IPS-15b (cell line): Measurements from ENCODE around the gene APOB.
"Not testable (repeated sequence)": the region's sequence is repeated elsewhere in the genome, so short reads cannot be mapped to it uniquely, and the experiment has no call there.

Experiments
- H3K27me3 ChIP-seq: one replicate; pipeline ENCODE4 v1.6.1; 2013; ENCODE audit warnings: low read length; ENCODE audit not compliant: control insufficient read depth, insufficient read depth
- H3K36me3 ChIP-seq: one replicate; pipeline ENCODE4 v1.6.1; 2013; ENCODE audit warnings: low read length; ENCODE audit not compliant: control insufficient read depth, insufficient read depth
- H3K4me1 ChIP-seq: one replicate; pipeline ENCODE4 v1.6.1; 2013; ENCODE audit warnings: mild to moderate bottlenecking, low read length; ENCODE audit not compliant: control insufficient read depth, insufficient read depth
- H3K4me3 ChIP-seq: one replicate; pipeline ENCODE4 v1.5.1; 2013; ENCODE audit warnings: low read depth, low read length
- H3K9ac ChIP-seq: one replicate; pipeline ENCODE4 v1.6.1; 2013; ENCODE audit warnings: low read depth, mild to moderate bottlenecking, low read length
- H3K9me3 ChIP-seq: one replicate; pipeline ENCODE4 v1.6.1; 2013; ENCODE audit warnings: mild to moderate bottlenecking, low read length; ENCODE audit not compliant: control insufficient read depth, insufficient read depth

Gene APOB

GRCh38 chr2:21035974-21036707 is 7.7 kb downstream of the APOB start:
- no peaks in the 10 kb centered on the region for H3K27me3 ChIP-seq
- H3K4me3 ChIP-seq, result no peak overlapping the region
- H3K36me3 ChIP-seq, result no peaks in the 10 kb centered on the region
- no peak overlapping the region for H3K9ac ChIP-seq
- H3K4me1 ChIP-seq, result no peaks in the 10 kb centered on the region
- no peaks in the 10 kb centered on the region for H3K9me3 ChIP-seq

GRCh38 chr2:21035282-21035973 is 8.4 kb downstream of the APOB start:
- no peaks in the 10 kb centered on the region for H3K36me3 ChIP-seq
- H3K9ac ChIP-seq, result no peak overlapping the region
- no peaks in the 10 kb centered on the region for H3K27me3 ChIP-seq
- H3K9me3 ChIP-seq, result no peaks in the 10 kb centered on the region
- no peaks in the 10 kb centered on the region for H3K4me1 ChIP-seq
- H3K4me3 ChIP-seq, result no peak overlapping the region

- Histone ChIP-seq H3K9me3 (no peaks in the 10 kb centered on the region), H3K4me3 (no peak overlapping the region), H3K9ac (no peak overlapping the region), H3K4me1 (no peaks in the 10 kb centered on the region), H3K36me3 (no peaks in the 10 kb centered on the region), H3K27me3 (no peaks in the 10 kb centered on the region)
These were observed 8.9 kb downstream of the APOB start for GRCh38 chr2:21034972-21035279.

GRCh38 chr2:21034156-21034971 is 9.5 kb downstream of the APOB start:
- Histone ChIP-seq H3K9ac (no peak overlapping the region), H3K27me3 (no peaks in the 10 kb centered on the region), H3K4me1 (no peaks in the 10 kb centered on the region), H3K4me3 (no peak overlapping the region), H3K9me3 (no peaks in the 10 kb centered on the region), H3K36me3 (no peaks in the 10 kb centered on the region)

- H3K9ac ChIP-seq, result no peak overlapping the region
- no peaks in the 10 kb centered on the region for H3K36me3 ChIP-seq
- H3K9me3 ChIP-seq, result no peaks in the 10 kb centered on the region
- H3K27me3 ChIP-seq, result no peaks in the 10 kb centered on the region
- H3K4me1 ChIP-seq, result no peaks in the 10 kb centered on the region
- no peak overlapping the region for H3K4me3 ChIP-seq
These were observed 10.4 kb downstream of the APOB start for GRCh38 chr2:21033237-21034155.

- Histone ChIP-seq H3K4me3 (no peak overlapping the region), H3K9me3 (no peaks in the 10 kb centered on the region), H3K9ac (no peak overlapping the region), H3K27me3 (no peaks in the 10 kb centered on the region), H3K4me1 (no peaks in the 10 kb centered on the region), H3K36me3 (no peaks in the 10 kb centered on the region)
These were observed 11.3 kb downstream of the APOB start for GRCh38 chr2:21032338-21033236.

- no peak overlapping the region for H3K4me3 ChIP-seq
- no peaks in the 10 kb centered on the region for H3K4me1 ChIP-seq
- no peaks in the 10 kb centered on the region for H3K9me3 ChIP-seq
- no peaks in the 10 kb centered on the region for H3K27me3 ChIP-seq
- no peaks in the 10 kb centered on the region for H3K36me3 ChIP-seq
- no peak overlapping the region for H3K9ac ChIP-seq
These were observed 12.6 kb downstream of the APOB start for GRCh38 chr2:21030983-21031968.

- Histone ChIP-seq H3K4me1 (no peaks in the 10 kb centered on the region), H3K36me3 (no peaks in the 10 kb centered on the region), H3K4me3 (no peak overlapping the region), H3K9ac (no peak overlapping the region), H3K27me3 (no peaks in the 10 kb centered on the region), H3K9me3 (no peaks in the 10 kb centered on the region)
These were observed 14.4 kb downstream of the APOB start for GRCh38 chr2:21029519-21029918.

GRCh38 chr2:21028951-21029350 is 14.9 kb downstream of the APOB start:
- not testable (repeated sequence) for H3K9ac ChIP-seq, H3K4me3 ChIP-seq, H3K36me3 ChIP-seq, H3K27me3 ChIP-seq, H3K4me1 ChIP-seq, H3K9me3 ChIP-seq
